Esophagus squamous epithelium (tissue), 5 donors: ENCODE data around the gene PPP1R10. TPM values are rescaled to one million over a fixed set of nuclear protein-coding genes. Genes with fewer than 3 reads are reported as not detected.

ENCODE experiments used
- DNase-seq: peaks from one replicate; lab custom pipeline; 2025; lab: John Stamatoyannopoulos, UW
- H3K27ac ChIP-seq, 4 donors: fragments of 200-600 bp; sonication (generic); one replicate each; pipeline ENCODE4 v1.5.1; 2016 to 2019; ENCODE audit warnings: mild to moderate bottlenecking in 1 of 4
- H3K27me3 ChIP-seq, 4 donors: fragments of 200-600 bp; sonication (generic); 1 replicate in 3 of 4; 2 replicates in 1 of 4; pipeline versions ENCODE4 v1.5.1 to v1.6.0; 2017 to 2021; ENCODE audit warnings: antibody characterized with exemption in 1 of 4
- H3K36me3 ChIP-seq, 3 donors: fragments of 200-600 bp; sonication (generic); one replicate each; pipeline ENCODE4 v1.5.1; 2016 to 2019
- H3K4me1 ChIP-seq, 3 donors: fragments of 200-600 bp; sonication (generic); one replicate each; pipeline ENCODE4 v1.5.1; 2017 to 2019
- H3K4me3 ChIP-seq, 4 donors: fragments of 200-600 bp; sonication (generic); 1 replicate in 3 of 4; 2 replicates in 1 of 4; pipeline ENCODE4 v1.5.1; 2016 to 2019; ENCODE audit warnings: mild to moderate bottlenecking in 2 of 4, moderate library complexity in 1 of 4
- H3K9me3 ChIP-seq, 3 donors: fragments of 200-600 bp; sonication (generic); one replicate each; pipeline ENCODE4 v1.5.1; 2016 to 2019
- CTCF ChIP-seq, 6 experiments: fragments of 450-650 bp in 4 of 6; fragments of 200-600 bp in 2 of 6; sonication (generic) in 2 of 6; IDR thresholded peaks; one replicate each; pipeline ENCODE4 v1.5.1; 2016 to 2019; ENCODE audit warnings: antibody characterized with exemption in 6 of 6, mild to moderate bottlenecking in 4 of 6, moderate library complexity in 4 of 6
- POLR2A ChIP-seq, 4 donors: fragments of 450-650 bp; IDR thresholded peaks; one replicate each; pipeline ENCODE4 v1.6.1; 2017; ENCODE audit warnings: antibody characterized with exemption in 4 of 4, mild to moderate bottlenecking in 4 of 4, moderate library complexity in 3 of 4
- WGBS, 2 donors: methylation state at CpG; one replicate each; pipeline ENCODE4 v1.1.5; 2018; 5-methylcytosine and 5-hydroxymethylcytosine counted together
- intact Hi-C: fragments of 100-400 bp; cut with DNase I; formaldehyde crosslinking; loops from one replicate; pipeline ENCODE4 v1.15.0; 2022
- total RNA-seq, 4 donors: library from RNA; depleted of rRNA; stranded (reverse); fragments of >200 nt; gene quantifications; one replicate each; pipeline ENCODE4 v1.1.0, GENCODE V29; 2016
- donor health status: DM: yes; HTN: yes; CAD: no.

Gene PPP1R10
- total RNA-seq, 4 donors from 2014 or later, result 24.2 to 32.6 (median 25.9) TPM

- DNase-seq, result no peak
- H3K4me3 ChIP-seq, result no peak overlapping the region
- H3K4me1 ChIP-seq, result peaks cover 10 to 26% (median 13%) of the 10 kb centered on the region in 3 donors
- 93 to 100% methylated on average over 2 of the region's 2 CpGs for WGBS, 2 donors
- H3K27ac ChIP-seq, result no peak overlapping the region
- H3K27me3 ChIP-seq, result no peaks in the 10 kb centered on the region
- H3K36me3 ChIP-seq, result peaks cover 0 to 52% (median 0%) of the 10 kb centered on the region in 3 donors
- intact Hi-C loops, result no loop called here
- TF ChIP-seq POLR2A (IDR thresholded peaks at IDR 0.05) (no peak), CTCF (IDR thresholded peaks at IDR 0.05) (no peak)
- no peaks in the 10 kb centered on the region for H3K9me3 ChIP-seq
These were observed 26.6 kb upstream of the PPP1R10 start for GRCh38 chr6:30643656-30644055.

GRCh38 chr6:30641048-30641447 is 24.0 kb upstream of the PPP1R10 start:
- peaks cover 0 to 59% (median 0%) of the 10 kb centered on the region in 3 donors for H3K36me3 ChIP-seq
- 70 to 80% methylated on average over 1 of the region's 1 CpG for WGBS, 2 donors
- H3K27me3 ChIP-seq, result no peaks in the 10 kb centered on the region
- no peak overlapping the region for H3K27ac ChIP-seq
- intact Hi-C loops, result no loop called here
- H3K4me3 ChIP-seq, result no peak overlapping the region
- peaks cover 0 to 7% (median 0%) of the 10 kb centered on the region in 3 donors for H3K4me1 ChIP-seq
- H3K9me3 ChIP-seq, result no peaks in the 10 kb centered on the region
- DNase-seq, result no peak
- no peak for TF ChIP-seq POLR2A (IDR thresholded peaks at IDR 0.05)
- TF ChIP-seq CTCF (IDR thresholded peaks at IDR 0.05), result no peak

GRCh38 chr6:30640481-30640880 is 23.4 kb upstream of the PPP1R10 start:
- Histone ChIP-seq H3K27ac (no peak overlapping the region), H3K27me3 (no peaks in the 10 kb centered on the region), H3K9me3 (no peaks in the 10 kb centered on the region), H3K4me3 (no peak overlapping the region), H3K36me3 (peaks cover 0 to 59% (median 0%) of the 10 kb centered on the region in 3 donors), H3K4me1 (peaks cover 0 to 1% (median 0%) of the 10 kb centered on the region in 3 donors)
- WGBS, 2 donors, result 78 to 91% methylated on average over 4 to 10 of the region's 10 CpGs
- intact Hi-C loops, result no loop called here
- DNase-seq, result no peak
- TF ChIP-seq CTCF (IDR thresholded peaks at IDR 0.05) (no peak), POLR2A (IDR thresholded peaks at IDR 0.05) (no peak)

GRCh38 chr6:30635834-30636233 is 18.8 kb upstream of the PPP1R10 start:
- TF ChIP-seq POLR2A (IDR thresholded peaks at IDR 0.05), result no peak
- TF ChIP-seq CTCF (IDR thresholded peaks at IDR 0.05), result no peak
- Histone ChIP-seq H3K4me1 (no peaks in the 10 kb centered on the region), H3K36me3 (peaks cover 0 to 46% (median 6%) of the 10 kb centered on the region in 3 donors), H3K27ac (no peak overlapping the region), H3K9me3 (no peaks in the 10 kb centered on the region), H3K27me3 (no peaks in the 10 kb centered on the region), H3K4me3 (no peak overlapping the region)
- intact Hi-C loops, result no loop called here
- 89 to 96% methylated on average over 3 of the region's 3 CpGs for WGBS, 2 donors
- DNase-seq, result no peak

GRCh38 chr6:30626484-30627366 is 9.7 kb upstream of the PPP1R10 start, which contains the start of gene ATAT1:
Gene ATAT1 (plus strand): TSS chr6:30626874.
- H3K36me3 ChIP-seq, result peaks cover 11 to 84% (median 41%) of the 10 kb centered on the region in 3 donors
- H3K27me3 ChIP-seq, result no peaks in the 10 kb centered on the region
- TF ChIP-seq POLR2A (IDR thresholded peaks at IDR 0.05) (peak in 3 of 4 donors; percentile 22 to 66 (median 61)), CTCF (IDR thresholded peaks at IDR 0.05) (peak in 5 of 6 experiments; percentile 37 to 66 (median 50))
- peak within 1 kb of the TSS; percentile 47 to 86 (median 58) for H3K4me3 ChIP-seq
- peak; percentile 19 for DNase-seq
- peak within 1 kb of the TSS; percentile 93 to 97 (median 96) for H3K27ac ChIP-seq
- H3K4me1 ChIP-seq, result peaks cover 6 to 22% (median 12%) of the 10 kb centered on the region in 3 donors
- H3K9me3 ChIP-seq, result no peaks in the 10 kb centered on the region
- 2% methylated on average over 33 to 34 of the region's 36 CpGs for WGBS, 2 donors
- intact Hi-C loops, result no loop called here
